ENCODE measurements around the gene C2orf76.

C2orf76 gene

GRCh38 chr2:119293254-119293653 is 73.4 kb downstream of the C2orf76 start:
- DNase-seq (ENCODE audit: low read depth) = peak; percentile 46
- no peak overlapping the region for H3K4me3 ChIP-seq (ENCODE audit: control insufficient read depth, low read depth, low read length)
- no peak for TF ChIP-seq CTCF (conservative IDR thresholded peaks at IDR 0.05; ENCODE audit: control insufficient read depth, insufficient read depth, low read depth, low read length)

GRCh38 chr2:119292226-119292625 is 74.4 kb downstream of the C2orf76 start:
- no peak for DNase-seq (ENCODE audit: low read depth)
- no peak overlapping the region for H3K4me3 ChIP-seq (ENCODE audit: control insufficient read depth, low read depth, low read length)
- peak; percentile 4 for TF ChIP-seq CTCF (conservative IDR thresholded peaks at IDR 0.05; ENCODE audit: control insufficient read depth, insufficient read depth, low read depth, low read length)

- TF ChIP-seq CTCF (conservative IDR thresholded peaks at IDR 0.05; ENCODE audit: control insufficient read depth, insufficient read depth, low read depth, low read length) = no peak
- H3K4me3 ChIP-seq (ENCODE audit: control insufficient read depth, low read depth, low read length) = no peak overlapping the region
- DNase-seq (ENCODE audit: low read depth) = no peak
Measured at GRCh38 chr2:119291588-119292167, 75.0 kb downstream of the C2orf76 start.

- peak; percentile 60 for DNase-seq (ENCODE audit: low read depth)
- peak; percentile 86 for TF ChIP-seq CTCF (conservative IDR thresholded peaks at IDR 0.05; ENCODE audit: control insufficient read depth, insufficient read depth, low read depth, low read length)
- H3K4me3 ChIP-seq (ENCODE audit: control insufficient read depth, low read depth, low read length) = no peak overlapping the region
Measured at GRCh38 chr2:119290859-119291587, 75.6 kb downstream of the C2orf76 start.

GRCh38 chr2:119289642-119290041 is 77.0 kb downstream of the C2orf76 start:
- no peak for TF ChIP-seq CTCF (conservative IDR thresholded peaks at IDR 0.05; ENCODE audit: control insufficient read depth, insufficient read depth, low read depth, low read length)
- DNase-seq (ENCODE audit: low read depth) = no peak
- H3K4me3 ChIP-seq (ENCODE audit: control insufficient read depth, low read depth, low read length) = no peak overlapping the region

- no peak for TF ChIP-seq CTCF (conservative IDR thresholded peaks at IDR 0.05; ENCODE audit: control insufficient read depth, insufficient read depth, low read depth, low read length)
- no peak for DNase-seq (ENCODE audit: low read depth)
- H3K4me3 ChIP-seq (ENCODE audit: control insufficient read depth, low read depth, low read length) = no peak overlapping the region
Measured at GRCh38 chr2:119289093-119289492, 77.5 kb downstream of the C2orf76 start.

All from fibroblast of mammary gland (primary cell).